Measurements from ENCODE around the gene GPR55. TPM values are rescaled to one million over a fixed set of nuclear protein-coding genes. Genes with fewer than 3 reads are reported as not detected.

The GPR55 gene
- total and polyA plus RNA-seq, 2 of the 8 experiments (the other 6 are each of a cell fraction or from before 2014, with no cell fraction given), result not detected

DNA sequence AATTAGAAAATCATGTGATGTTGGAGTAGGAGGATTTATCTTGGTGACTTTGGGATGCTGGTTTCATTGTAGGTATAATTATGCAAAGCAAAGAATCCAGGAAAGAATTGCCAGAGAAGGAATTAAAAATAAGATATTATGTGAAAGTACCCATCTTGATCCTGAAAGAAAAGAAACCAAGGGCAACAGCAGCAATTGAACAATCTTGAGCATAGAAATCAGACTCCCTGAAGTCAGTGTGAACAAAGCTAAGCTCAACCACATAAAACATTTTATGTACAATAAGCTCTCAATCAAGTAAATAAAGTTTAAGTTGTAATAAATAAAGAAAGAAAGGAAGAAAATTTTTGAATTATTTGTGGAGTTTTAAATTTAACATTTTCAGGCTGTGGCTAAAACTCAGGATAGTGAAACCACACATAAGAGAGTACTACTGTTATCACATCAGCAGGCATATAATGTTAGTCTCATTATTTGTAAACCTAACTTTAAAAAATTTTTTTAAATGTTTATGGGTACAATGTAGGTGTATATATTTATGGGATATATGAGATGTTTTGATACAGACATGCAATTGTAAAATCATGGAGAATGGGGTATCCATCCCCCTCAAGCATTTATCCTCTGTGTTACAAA lies 32.8 kb upstream of the GPR55 start (continued):
- TF ChIP-seq, protein P1, sequence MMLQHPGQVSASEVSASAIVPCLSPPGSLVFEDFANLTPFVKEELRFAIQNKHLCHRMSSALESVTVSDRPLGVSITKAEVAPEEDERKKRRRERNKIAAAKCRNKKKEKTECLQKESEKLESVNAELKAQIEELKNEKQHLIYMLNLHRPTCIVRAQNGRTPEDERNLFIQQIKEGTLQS (IDR thresholded peaks at IDR 0.05; ENCODE audit: insufficient read depth, low read depth, low read length), result no peak
- TF ChIP-seq RNF2 (IDR thresholded peaks at IDR 0.05; ENCODE audit: borderline replicate concordance, low read depth, low read length, missing control alignments, poor library complexity, severe bottlenecking), result no peak

Data from H1 (cell line).